ENCODE data around the gene RBM15B.

Gene RBM15B

DNA sequence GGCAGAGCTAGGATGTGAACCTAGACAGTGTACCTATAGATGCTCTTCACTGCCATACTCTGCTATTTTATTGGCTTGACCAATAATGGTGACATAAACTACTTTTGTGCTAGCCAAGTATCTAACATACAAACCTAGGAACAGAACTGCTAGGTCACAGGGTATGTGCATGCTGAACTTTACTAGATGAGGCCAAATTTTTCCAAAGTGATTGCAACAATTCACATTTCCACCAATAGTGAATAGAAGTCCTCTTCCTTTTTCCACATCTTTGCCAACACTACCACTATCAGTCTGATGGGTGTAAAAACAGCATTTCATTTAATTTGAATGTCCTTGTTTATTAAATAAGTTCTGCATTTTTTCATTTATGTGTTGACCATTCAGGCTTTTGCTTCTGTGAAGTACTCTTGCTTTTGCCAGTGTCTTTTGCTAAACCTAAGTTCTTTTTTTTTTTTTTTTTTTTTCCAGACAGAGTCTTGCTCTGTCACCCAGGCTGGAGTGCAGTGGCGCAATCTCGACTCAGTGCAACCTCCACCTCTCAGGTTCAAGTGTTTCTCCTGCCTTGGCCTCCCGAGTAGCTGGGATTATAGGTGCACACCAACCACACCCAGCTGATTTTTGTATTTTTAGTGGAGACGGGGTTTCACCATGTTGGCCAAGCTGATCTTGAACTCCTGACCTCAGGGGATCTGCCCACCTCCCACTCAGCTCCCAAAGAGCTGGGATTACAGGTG lies 54.6 kb downstream of the RBM15B start:
- DNase-seq (ENCODE audit: low read depth in 2 of 2), result no peak

All from stimulated activated CD4-positive, alpha-beta T cell treated with anti-CD3 and anti-CD28 coated beads, Interleukin-1b, Interleukin-23, amount 100 ng/mL, for 1 hour (primary cell).